H1 (cell line): ENCODE data around the gene HLA-DMB. TPM values are rescaled to one million over a fixed set of nuclear protein-coding genes. Genes with fewer than 3 reads are reported as not detected.

Experiments
- CTCF ChIA-PET: fragments of 300-600 bp; sonication (Branson Sonifier 250); formaldehyde crosslinking; loops from one replicate; lab custom pipeline; 2021; ENCODE audit not compliant: partially characterized antibody; lab: Charles Lee
- POLR2A ChIA-PET: fragments of 300-600 bp; sonication (Branson Sonifier 250); formaldehyde crosslinking; loops from one replicate; lab custom pipeline; 2021; ENCODE audit warnings: inconsistent platforms; ENCODE audit not compliant: partially characterized antibody; lab: Charles Lee
- DNase-seq, 2 experiments: peaks; one replicate each; pipeline versions ENCODE4 v3.0.0 to v3.0.0-alpha.2; 2010 to 2022; ENCODE audit warnings: low spot score in 2 of 2, low read depth in 1 of 2, mixed read lengths in 1 of 2
- FAIRE-seq: peaks from 2 replicates; lab custom pipeline; 2011; peaks lifted over from hg19 to GRCh38; lab: Jason Lieb, UNC
- H2AFZ ChIP-seq: 2 replicates; pipeline ENCODE4 v1.8.1; 2012; ENCODE audit warnings: low read length, inconsistent platforms
- H2AK5ac ChIP-seq: 2 replicates; pipeline ENCODE4 v1.6.1; 2013; ENCODE audit warnings: low read depth, low read length
- H2BK120ac ChIP-seq: replicated peaks from 2 replicates; pipeline ENCODE3; 2013; ENCODE audit warnings: low read depth, low read length, inconsistent platforms
- H2BK12ac ChIP-seq: 2 replicates; pipeline ENCODE4 v1.6.1; 2013; ENCODE audit warnings: low read depth, low read length
- H2BK15ac ChIP-seq: 2 replicates; pipeline ENCODE4 v1.6.1; 2013; ENCODE audit warnings: low read length
- H2BK20ac ChIP-seq: 2 replicates; pipeline ENCODE4 v1.6.1; 2013; ENCODE audit warnings: low read length
- H2BK5ac ChIP-seq: 2 replicates; pipeline ENCODE4 v1.6.1; 2013; ENCODE audit warnings: low read depth, low read length
- H3K14ac ChIP-seq: 2 replicates; pipeline ENCODE4 v1.6.1; 2013; ENCODE audit warnings: inconsistent platforms; ENCODE audit not compliant: insufficient read length
- H3K18ac ChIP-seq: 2 replicates; pipeline ENCODE4 v1.6.1; 2013; ENCODE audit warnings: low read length; ENCODE audit errors: extremely low read depth
- H3K23ac ChIP-seq: 2 replicates; pipeline ENCODE4 v1.6.1; 2013; ENCODE audit warnings: inconsistent platforms; ENCODE audit not compliant: insufficient read length
- H3K23me2 ChIP-seq: 2 replicates; pipeline ENCODE4 v1.6.1; 2013; ENCODE audit warnings: low read depth, low read length
- H3K27ac ChIP-seq: 2 replicates; pipeline ENCODE4 v1.6.1; 2011; ENCODE audit warnings: low read depth, low read length, inconsistent platforms
- H3K27me3 ChIP-seq, 4 experiments: replicated peaks in 1 of 4; 1 replicate in 1 of 4; 2 replicates in 3 of 4; pipeline versions ENCODE4 v1.6.1 to v1.8.1; 2011 to 2013; ENCODE audit warnings: low read length in 3 of 4, mild to moderate bottlenecking in 3 of 4, inconsistent platforms in 2 of 4, mixed read lengths in 2 of 4, moderate library complexity in 1 of 4; ENCODE audit not compliant: control insufficient read depth in 3 of 4, insufficient read depth in 3 of 4; ENCODE audit errors: extremely low read depth in 1 of 4
- H3K36me3 ChIP-seq, 4 experiments: 2 replicates each; pipeline versions ENCODE4 v1.6.1 to v1.8.1; 2011 to 2013; ENCODE audit warnings: mild to moderate bottlenecking in 4 of 4, low read length in 3 of 4, moderate library complexity in 2 of 4, control low read depth in 1 of 4, inconsistent platforms in 1 of 4; ENCODE audit not compliant: insufficient read depth in 4 of 4, control insufficient read depth in 2 of 4
- H3K4ac ChIP-seq: replicated peaks from 2 replicates; pipeline ENCODE3; 2013; ENCODE audit warnings: low read length, low read depth, mixed read lengths, inconsistent platforms; ENCODE audit not compliant: insufficient read length
- H3K4me1 ChIP-seq, 4 experiments: replicated peaks in 1 of 4; 1 replicate in 1 of 4; 2 replicates in 3 of 4; pipeline versions ENCODE4 v1.6.1 to v1.8.1; 2011 to 2013; ENCODE audit warnings: low read length in 3 of 4, inconsistent platforms in 2 of 4, mixed read lengths in 1 of 4; ENCODE audit not compliant: insufficient read depth in 4 of 4, control insufficient read depth in 3 of 4
- H3K4me2 ChIP-seq, 2 experiments: 2 replicates each; pipeline versions ENCODE4 v1.6.1 to v1.8.1; 2011 to 2013; ENCODE audit warnings: low read depth in 2 of 2, low read length in 2 of 2, control low read depth in 1 of 2, inconsistent platforms in 1 of 2, mild to moderate bottlenecking in 1 of 2; ENCODE audit not compliant: insufficient read depth in 1 of 2
- H3K4me3 ChIP-seq, 4 experiments: fragments of 200-600, 300-600 bp in 1 of 4; sonication (generic), shearing (Covaris generic), sonication (Bioruptor Twin) in 1 of 4; 2 replicates each; pipeline versions ENCODE4 v1.5.1 to v1.8.1; 2011 to 2016; ENCODE audit warnings: low read length in 4 of 4, low read depth in 3 of 4, control low read depth in 2 of 4, inconsistent platforms in 2 of 4, mild to moderate bottlenecking in 2 of 4, mixed read lengths in 1 of 4, moderate library complexity in 1 of 4; ENCODE audit not compliant: insufficient read depth in 2 of 4; ENCODE audit errors: extremely low read depth in 1 of 4
- H3K56ac ChIP-seq: replicated peaks from 2 replicates; pipeline ENCODE3; 2013; ENCODE audit warnings: low read depth, mild to moderate bottlenecking, mixed read lengths, low read length, inconsistent platforms; ENCODE audit not compliant: insufficient read length
- H3K79me1 ChIP-seq: 2 replicates; pipeline ENCODE4 v1.6.1; 2013; ENCODE audit warnings: low read depth, low read length, control low read depth
- H3K79me2 ChIP-seq, 2 experiments: 2 replicates each; pipeline versions ENCODE4 v1.6.1 to v1.8.1; 2012 to 2013; ENCODE audit warnings: low read length in 2 of 2, mild to moderate bottlenecking in 2 of 2, inconsistent platforms in 1 of 2; ENCODE audit not compliant: insufficient read depth in 2 of 2, control insufficient read depth in 1 of 2
- H3K9ac ChIP-seq, 4 experiments: replicated peaks in 1 of 4; 1 replicate in 1 of 4; 2 replicates in 3 of 4; pipeline versions ENCODE4 v1.6.1 to v1.8.1; 2011 to 2013; ENCODE audit warnings: low read depth in 3 of 4, low read length in 3 of 4, control low read depth in 2 of 4, mild to moderate bottlenecking in 2 of 4, moderate library complexity in 2 of 4, inconsistent platforms in 1 of 4; ENCODE audit errors: extremely low read depth in 1 of 4
- H3K9me3 ChIP-seq, 2 experiments: 2 replicates each; pipeline versions ENCODE4 v1.6.1 to v1.8.1; 2012 to 2013; ENCODE audit warnings: mild to moderate bottlenecking in 2 of 2, moderate library complexity in 2 of 2, control low read depth in 1 of 2, inconsistent platforms in 1 of 2, low read depth in 1 of 2, low read length in 1 of 2, mixed read lengths in 1 of 2; ENCODE audit not compliant: insufficient read depth in 2 of 2
- H4K20me1 ChIP-seq, 2 experiments: replicated peaks in 1 of 2; 2 replicates each; pipeline versions ENCODE3 to v1.8.1; 2011 to 2013; ENCODE audit warnings: inconsistent platforms in 2 of 2, low read length in 2 of 2, mild to moderate bottlenecking in 1 of 2; ENCODE audit not compliant: insufficient read depth in 2 of 2, control insufficient read depth in 1 of 2
- H4K5ac ChIP-seq: 2 replicates; pipeline ENCODE4 v1.6.1; 2013; ENCODE audit warnings: low read length, low read depth, mixed read lengths, inconsistent platforms; ENCODE audit not compliant: insufficient read length
- H4K8ac ChIP-seq: 2 replicates; pipeline ENCODE4 v1.8.0; 2013; ENCODE audit warnings: mild to moderate bottlenecking, moderate library complexity, low read length, inconsistent platforms; ENCODE audit not compliant: insufficient read depth; ENCODE audit errors: extremely low read depth
- H4K91ac ChIP-seq: replicated peaks from 2 replicates; pipeline ENCODE3; 2013; ENCODE audit warnings: low read length, mixed read lengths, inconsistent platforms; ENCODE audit not compliant: insufficient read length
- POLR2AphosphoS5 ChIP-seq: IDR thresholded peaks from 2 replicates; pipeline ENCODE4 v1.6.1; 2011; ENCODE audit warnings: low read depth, low read length
- RFX5 ChIP-seq: IDR thresholded peaks from 2 replicates; pipeline ENCODE4 v1.6.1; 2011; ENCODE audit warnings: low read depth, low read length, improper control_type of control experiment, borderline replicate concordance
- WGBS, 2 experiments: shearing (Covaris generic) in 1 of 2; methylation state at CpG; one replicate each; pipeline versions ENCODE4 v1.1.6 to v1.1.7; 2013 to 2015; ENCODE audit warnings: low lambda C conversion rate in 2 of 2, mixed read lengths in 2 of 2, inconsistent platforms in 1 of 2, low coverage in 1 of 2, missing lambda C conversion rate in 1 of 2; ENCODE audit not compliant: insufficient replicate concordance in 2 of 2, insufficient coverage in 1 of 2, insufficient read length in 1 of 2; ENCODE audit errors: extremely low coverage in 1 of 2, missing lambda C conversion rate in 1 of 2; 5-methylcytosine and 5-hydroxymethylcytosine counted together
- polyA plus RNA-seq, 7 experiments: library from polyadenylated mRNA; depleted of rRNA in 3 of 7; stranded (reverse) in 5 of 7; unstranded in 2 of 7; fragments of >200 nt in 5 of 7; fragments of 200-250 nt in 2 of 7; gene quantifications; 1 replicate in 5 of 7; 2 replicates in 1 of 7; 4 replicates in 1 of 7; pipeline versions ENCODE4 v1.2.1 to v1.2.3, GENCODE V29; 2011 to 2013; ENCODE audit warnings: missing spikeins in 2 of 7, mixed read lengths in 2 of 7
- total RNA-seq: library from RNA; stranded (reverse); fragmentation: NEBNext Ultra II Directional; extraction: Animal tissue kit (Norgen Biotek cat#: 25700); gene quantifications from 2 replicates; pipeline ENCODE4 v1.2.1, GENCODE V29; 2021

Gene HLA-DMB
- total and polyA plus RNA-seq, 2 of the 8 experiments (the other 6 are each of a cell fraction or from before 2014, with no cell fraction given): 2.7 to 4.7 TPM

GRCh38 chr6:32976334-32977069 is 35.7 kb upstream of the HLA-DMB start:
- H3K23ac ChIP-seq: no peak overlapping the region
- POLR2A ChIA-PET: interaction anchor here (1.2 to 33.3 kb wide), 6 partner anchors 3 to 435 kb away, joined by 3 to 1158 read pairs (median 62); partner anchors contain the start of genes BRD2 and HLA-DMA
- CTCF ChIA-PET: interaction anchor here (0.6 to 14.6 kb wide), 5 partner anchors 7 to 656 kb away, joined by 3 to 110 read pairs (median 3); partner anchors contain the start of gene HLA-DMA

More at GRCh38 chr6:32976334-32977069, 35.7 kb upstream of the HLA-DMB start:
- Histone ChIP-seq H2BK20ac (no peak overlapping the region), H4K91ac (no peak overlapping the region), H2AK5ac (no peak overlapping the region), H3K4ac (no peak overlapping the region), H3K79me1 (peaks cover 11% of the 10 kb centered on the region), H3K4me3 (no peak overlapping the region), H3K27ac (no peak overlapping the region), H3K36me3 (peaks cover 62 to 95% (median 79%) of the 10 kb centered on the region in 4 experiments), H3K18ac (no peak overlapping the region), H4K8ac (no peak overlapping the region), H2BK5ac (no peak overlapping the region), H3K14ac (no peak overlapping the region), H4K20me1 (peaks cover 67% of the 10 kb centered on the region in 2 experiments), H3K79me2 (peaks cover 44 to 76% of the 10 kb centered on the region in 2 experiments), H3K4me1 (peaks cover 0 to 11% (median 6%) of the 10 kb centered on the region in 4 experiments; a peak in 5 of 7 replicates), H2BK15ac (no peak overlapping the region), H2BK12ac (no peak overlapping the region), H2BK120ac (no peak overlapping the region), H3K23me2 (peaks cover 14% of the 10 kb centered on the region), H3K4me2 (peak overlapping the region in 1 of 2 experiments; percentile 28; a peak in 1 of 4 replicates), H3K56ac (no peak overlapping the region), H3K9ac (no peak overlapping the region), H2AFZ (no peak overlapping the region), H3K27me3 (no peaks in the 10 kb centered on the region), H4K5ac (no peak overlapping the region), H3K9me3 (no peaks in the 10 kb centered on the region; a peak in 2 of 4 replicates)
- TF ChIP-seq RFX5 (no peak), POLR2AphosphoS5 (peak; percentile 40; the same call in 1 of the 2 replicates)
- FAIRE-seq (no peak), DNase-seq (no peak)
- 95% methylated on average over 7 of the region's 7 CpGs; no CpG with 5 or more reads in 1 of the 2 experiments for WGBS, 2 experiments
